Natural killer cell (primary cell): Measurements from ENCODE around the gene PPP2R5C. TPM values are rescaled to one million over a fixed set of nuclear protein-coding genes. Genes with fewer than 3 reads are reported as not detected.
A peak's percentile ranks its signal among the peaks of the same experiment; 100 is the strongest.
"Not testable (repeated sequence)": the region's sequence is repeated elsewhere in the genome, so short reads cannot be mapped to it uniquely, and the experiment has no call there.

Experiments used
- ATAC-seq, 3 donors: fragments of 150-1000 bp in 2 of 3; fragments of 200-7000 bp in 1 of 3; cut with Tn5 transposase; 1 replicate in 1 of 3; 2 replicates in 2 of 3; pipeline ENCODE4 v1.10.0; 2021; ENCODE audit warnings: mild to moderate bottlenecking in 2 of 3, moderate library complexity in 2 of 3
- DNase-seq, 2 donors: peaks; one replicate each; pipeline versions ENCODE4 v3.0.0 to v3.0.0-alpha.2; 2013 to 2021; ENCODE audit warnings: mixed read lengths in 1 of 2
- H3K27ac ChIP-seq: one replicate; pipeline ENCODE4 v1.5.1; 2013; ENCODE audit warnings: mild to moderate bottlenecking, low read length
- H3K27me3 ChIP-seq: one replicate; pipeline ENCODE4 v1.6.1; 2013; ENCODE audit warnings: low read length; ENCODE audit not compliant: control insufficient read depth, insufficient read depth
- H3K36me3 ChIP-seq: one replicate; pipeline ENCODE4 v1.6.1; 2013; ENCODE audit warnings: low read length; ENCODE audit not compliant: control insufficient read depth, insufficient read depth
- H3K4me1 ChIP-seq: one replicate; pipeline ENCODE4 v1.6.1; 2013; ENCODE audit warnings: low read length; ENCODE audit not compliant: control insufficient read depth, insufficient read depth
- H3K4me3 ChIP-seq: one replicate; pipeline ENCODE4 v1.5.1; 2013; ENCODE audit warnings: low read length
- H3K9me3 ChIP-seq: one replicate; pipeline ENCODE4 v1.6.1; 2013; ENCODE audit warnings: low read length; ENCODE audit not compliant: control insufficient read depth, insufficient read depth
- H3K27ac Mint-ChIP-seq, 2 donors: one replicate each; pipeline ENCODE4 v1.8.0; 2022; ENCODE audit warnings: mild to moderate bottlenecking in 2 of 2, mixed read lengths in 2 of 2, moderate library complexity in 1 of 2
- H3K27me3 Mint-ChIP-seq, 2 donors: one replicate each; pipeline ENCODE4 v1.8.0; 2022; ENCODE audit warnings: low read depth in 2 of 2, mixed read lengths in 2 of 2
- H3K36me3 Mint-ChIP-seq: one replicate; pipeline ENCODE4 v1.8.0; 2022; ENCODE audit warnings: mixed read lengths
- H3K4me1 Mint-ChIP-seq, 2 donors: one replicate each; pipeline ENCODE4 v1.8.0; 2022; ENCODE audit warnings: mixed read lengths in 2 of 2
- H3K4me3 Mint-ChIP-seq: one replicate; pipeline ENCODE4 v1.8.0; 2022; ENCODE audit warnings: mild to moderate bottlenecking, moderate library complexity, mixed read lengths
- H3K9me3 Mint-ChIP-seq, 2 donors: one replicate each; pipeline ENCODE4 v1.8.0; 2022; ENCODE audit warnings: mixed read lengths in 2 of 2
- CTCF ChIP-seq: fragments of 200-600 bp; IDR thresholded peaks from one replicate; pipeline ENCODE4 v1.8.0; 2022; ENCODE audit warnings: antibody characterized with exemption
- WGBS: methylation state at CpG from one replicate; pipeline ENCODE4 v1.1.7; 2013; ENCODE audit warnings: missing lambda C conversion rate; ENCODE audit not compliant: insufficient coverage; 5-methylcytosine and 5-hydroxymethylcytosine counted together
- intact Hi-C: fragments of 100-400 bp; cut with micrococcal nuclease; formaldehyde crosslinking; loops from one replicate; pipeline ENCODE4 v1.14.2; 2022
- total RNA-seq, 4 donors: library from RNA; stranded (reverse); fragments of 120-200 nt in 1 of 4; gene quantifications; one replicate each; pipeline versions ENCODE4 v1.2.3 to v1.2.4, GENCODE V29; 2013 to 2022

The PPP2R5C gene
- total RNA-seq, 3 donors from 2014 or later (not counting 1 experiment from before 2014, with no cell fraction given), result 716 to 779 (median 736) TPM

- Histone ChIP-seq H3K9me3 (no peaks in the 10 kb centered on the region), H3K36me3 (peaks cover 5% of the 10 kb centered on the region), H3K4me1 (peaks cover 16% of the 10 kb centered on the region), H3K27me3 (no peaks in the 10 kb centered on the region), H3K4me3 (no peak overlapping the region), H3K27ac (no peak overlapping the region)
- Mint-ChIP-seq H3K4me3 (peak overlapping the region; percentile 65), H3K36me3 (no peaks in the 10 kb centered on the region), H3K27ac (peak overlapping the region; percentile 7 to 66), H3K4me1 (peaks cover 27 to 35% of the 10 kb centered on the region in 2 donors), H3K27me3 (no peaks in the 10 kb centered on the region), H3K9me3 (no peaks in the 10 kb centered on the region)
- DNase-seq (no peak), ATAC-seq (no peak)
- TF ChIP-seq CTCF, result no peak
- no CpG with 5 or more reads among the region's 2 CpGs for WGBS
- intact Hi-C loops, result no loop called here
Measured at GRCh38 chr14:101966742-101967141, 205.2 kb downstream of the PPP2R5C start.

- H3K4me3 Mint-ChIP-seq, result no peak overlapping the region
- Histone ChIP-seq H3K27ac (no peak overlapping the region), H3K9me3 (no peaks in the 10 kb centered on the region), H3K4me3 (no peak overlapping the region), H3K27me3 (no peaks in the 10 kb centered on the region), H3K4me1 (peaks cover 21% of the 10 kb centered on the region), H3K36me3 (peaks cover 5% of the 10 kb centered on the region)
- peak overlapping the region; percentile 7 to 81 for H3K27ac Mint-ChIP-seq
- intact Hi-C loops, result no loop called here
- 91% methylated on average over 4 of the region's 4 CpGs for WGBS
- H3K4me1 Mint-ChIP-seq, result peaks cover 36 to 49% of the 10 kb centered on the region in 2 donors
- TF ChIP-seq CTCF, result no peak
- no peaks in the 10 kb centered on the region for H3K9me3 Mint-ChIP-seq
- H3K36me3 Mint-ChIP-seq, result no peaks in the 10 kb centered on the region
- H3K27me3 Mint-ChIP-seq, result no peaks in the 10 kb centered on the region
- no peak for DNase-seq
- no peak for ATAC-seq
Measured at GRCh38 chr14:101968186-101968585, 206.7 kb downstream of the PPP2R5C start.

GRCh38 chr14:101969481-101969880 is 208.0 kb downstream of the PPP2R5C start:
- ATAC-seq (no peak), DNase-seq (no peak)
- Mint-ChIP-seq H3K36me3 (no peaks in the 10 kb centered on the region), H3K27ac (peak overlapping the region; percentile 7 to 38), H3K4me3 (no peak overlapping the region), H3K4me1 (peaks cover 31 to 47% of the 10 kb centered on the region in 2 donors), H3K9me3 (no peaks in the 10 kb centered on the region), H3K27me3 (no peaks in the 10 kb centered on the region)
- Histone ChIP-seq H3K36me3 (peaks cover 5% of the 10 kb centered on the region), H3K4me1 (peaks cover 20% of the 10 kb centered on the region), H3K27me3 (no peaks in the 10 kb centered on the region), H3K9me3 (no peaks in the 10 kb centered on the region), H3K27ac (no peak overlapping the region), H3K4me3 (no peak overlapping the region)
- 69% methylated on average over 9 of the region's 9 CpGs for WGBS
- intact Hi-C loops, result no loop called here
- TF ChIP-seq CTCF, result no peak

- no peak overlapping the region for H3K4me3 Mint-ChIP-seq
- Histone ChIP-seq H3K36me3 (peaks cover 7% of the 10 kb centered on the region), H3K27ac (no peak overlapping the region), H3K4me3 (no peak overlapping the region), H3K27me3 (no peaks in the 10 kb centered on the region), H3K4me1 (peaks cover 13% of the 10 kb centered on the region), H3K9me3 (no peaks in the 10 kb centered on the region)
- WGBS, result 91% methylated on average over 11 of the region's 11 CpGs
- DNase-seq (no peak), ATAC-seq (no peak)
- H3K27me3 Mint-ChIP-seq, result no peaks in the 10 kb centered on the region
- no peaks in the 10 kb centered on the region for H3K9me3 Mint-ChIP-seq
- intact Hi-C loops, result no loop called here
- H3K4me1 Mint-ChIP-seq, result peaks cover 40 to 47% of the 10 kb centered on the region in 2 donors
- no peaks in the 10 kb centered on the region for H3K36me3 Mint-ChIP-seq
- peak overlapping the region in 1 of 2 donors; percentile 9 for H3K27ac Mint-ChIP-seq
- TF ChIP-seq CTCF, result no peak
Measured at GRCh38 chr14:101970830-101971400, 209.4 kb downstream of the PPP2R5C start.

GRCh38 chr14:101971458-101971857 is 209.9 kb downstream of the PPP2R5C start:
- ATAC-seq, H3K36me3 ChIP-seq, H3K27me3 Mint-ChIP-seq, H3K9me3 Mint-ChIP-seq, H3K4me3 ChIP-seq, H3K4me3 Mint-ChIP-seq, H3K9me3 ChIP-seq, H3K27ac ChIP-seq, H3K36me3 Mint-ChIP-seq, H3K27me3 ChIP-seq, DNase-seq, intact Hi-C loops: not testable (repeated sequence)
- Mint-ChIP-seq H3K4me1 (peaks cover 40 to 46% of the 10 kb centered on the region in 2 donors), H3K27ac (peak overlapping the region in 1 of 2 donors; percentile 48)
- 100% methylated on average over 1 of the region's 2 CpGs for WGBS
- peaks cover 13% of the 10 kb centered on the region for H3K4me1 ChIP-seq
